CD14-positive monocyte (primary cell): ENCODE data around the gene ZNF585A. TPM values are rescaled to one million over a fixed set of nuclear protein-coding genes. Genes with fewer than 3 reads are reported as not detected.

Source experiments
- DNase-seq, 3 donors: peaks; one replicate each; pipeline ENCODE4 v3.0.0-alpha.2; 2011 to 2022
- H2AFZ ChIP-seq: 2 replicates; pipeline ENCODE4 v1.6.0; 2012; ENCODE audit warnings: mild to moderate bottlenecking, low read depth, low read length, inconsistent platforms; ENCODE audit not compliant: insufficient read depth, poor library complexity, severe bottlenecking
- H3K27ac ChIP-seq, 2 donors: 1 replicate in 1 of 2; 2 replicates in 1 of 2; pipeline ENCODE4 v1.5.1; 2012 to 2013; ENCODE audit warnings: low read length in 2 of 2, control low read depth in 1 of 2, inconsistent platforms in 1 of 2, low read depth in 1 of 2, mild to moderate bottlenecking in 1 of 2
- H3K27me3 ChIP-seq, 2 donors: one replicate each; pipeline versions ENCODE4 v1.6.0 to v1.6.1; 2011 to 2013; ENCODE audit warnings: low read length in 2 of 2; ENCODE audit not compliant: control insufficient read depth in 2 of 2, insufficient read depth in 2 of 2
- H3K36me3 ChIP-seq, 2 donors: replicated peaks in 1 of 2; 1 replicate in 1 of 2; 2 replicates in 1 of 2; pipeline versions ENCODE4 v1.5.1 to v1.6.1; 2012 to 2013; ENCODE audit warnings: low read length in 2 of 2, control low read depth in 1 of 2, inconsistent platforms in 1 of 2, mild to moderate bottlenecking in 1 of 2; ENCODE audit not compliant: insufficient read depth in 2 of 2, control insufficient read depth in 1 of 2
- H3K4me1 ChIP-seq, 2 donors: 1 replicate in 1 of 2; 2 replicates in 1 of 2; pipeline versions ENCODE4 v1.5.1 to v1.6.1; 2012 to 2013; ENCODE audit warnings: low read length in 2 of 2, control low read depth in 1 of 2, inconsistent platforms in 1 of 2, mild to moderate bottlenecking in 1 of 2, moderate library complexity in 1 of 2; ENCODE audit not compliant: insufficient read depth in 2 of 2, control insufficient read depth in 1 of 2
- H3K4me2 ChIP-seq: replicated peaks from 2 replicates; pipeline ENCODE3; 2012; ENCODE audit warnings: low read length, moderate library complexity, mild to moderate bottlenecking; ENCODE audit not compliant: poor library complexity, severe bottlenecking; ENCODE audit errors: extremely low read depth
- H3K4me3 ChIP-seq, 3 experiments: fragments of 200-600 bp in 1 of 3; sonication (generic) in 1 of 3; replicated peaks in 1 of 3; 1 replicate in 2 of 3; 2 replicates in 1 of 3; pipeline ENCODE4 v1.5.1; 2011 to 2013; ENCODE audit warnings: low read length in 3 of 3, mild to moderate bottlenecking in 3 of 3, control low read depth in 2 of 3, low read depth in 2 of 3, inconsistent platforms in 1 of 3, moderate library complexity in 1 of 3
- H3K79me2 ChIP-seq: 2 replicates; pipeline ENCODE4 v1.6.0; 2012; ENCODE audit warnings: mild to moderate bottlenecking, control low read depth, inconsistent platforms, low read length, moderate library complexity; ENCODE audit not compliant: insufficient read depth
- H3K9ac ChIP-seq: 2 replicates; pipeline ENCODE4 v1.6.0; 2017; ENCODE audit warnings: low read length, mild to moderate bottlenecking; ENCODE audit not compliant: insufficient read depth, poor library complexity, severe bottlenecking
- H3K9me3 ChIP-seq, 2 donors: replicated peaks in 1 of 2; 1 replicate in 1 of 2; 2 replicates in 1 of 2; pipeline versions ENCODE4 v1.5.1 to v1.6.1; 2012 to 2013; ENCODE audit warnings: low read length in 2 of 2, control low read depth in 1 of 2; ENCODE audit not compliant: control insufficient read depth in 1 of 2, insufficient read depth in 1 of 2
- H4K20me1 ChIP-seq: 2 replicates; pipeline ENCODE4 v1.6.0; 2012; ENCODE audit warnings: mild to moderate bottlenecking, low read length, control low read depth, moderate library complexity; ENCODE audit not compliant: insufficient read depth
- H3K27ac Mint-ChIP-seq, 7 donors: one replicate each; pipeline ENCODE4 v1.8.0; 2020; ENCODE audit warnings: mild to moderate bottlenecking in 7 of 7, mixed read lengths in 7 of 7, moderate library complexity in 6 of 7, inconsistent platforms in 2 of 7
- H3K27me3 Mint-ChIP-seq, 3 donors: one replicate each; pipeline ENCODE4 v1.8.0; 2021 to 2022; ENCODE audit warnings: low read depth in 3 of 3, mild to moderate bottlenecking in 3 of 3, mixed read lengths in 3 of 3, moderate library complexity in 3 of 3, inconsistent platforms in 1 of 3
- H3K36me3 Mint-ChIP-seq, 2 donors: one replicate each; pipeline ENCODE4 v1.8.0; 2020; ENCODE audit warnings: mixed read lengths in 2 of 2, inconsistent platforms in 1 of 2, mild to moderate bottlenecking in 1 of 2
- H3K4me1 Mint-ChIP-seq: one replicate; pipeline ENCODE4 v1.8.0; 2020; ENCODE audit warnings: mild to moderate bottlenecking, mixed read lengths
- H3K4me3 Mint-ChIP-seq, 2 donors: one replicate each; pipeline ENCODE4 v1.8.0; 2020; ENCODE audit warnings: mild to moderate bottlenecking in 2 of 2, mixed read lengths in 2 of 2, moderate library complexity in 1 of 2
- H3K9me3 Mint-ChIP-seq, 7 donors: one replicate each; pipeline ENCODE4 v1.8.0; 2020 to 2022; ENCODE audit warnings: mixed read lengths in 7 of 7, mild to moderate bottlenecking in 6 of 7, moderate library complexity in 6 of 7, inconsistent platforms in 2 of 7
- CTCF ChIP-seq: fragments of 200-600 bp; IDR thresholded peaks from one replicate; pipeline ENCODE4 v1.8.0; 2022; ENCODE audit warnings: antibody characterized with exemption, mild to moderate bottlenecking
- WGBS: methylation state at CpG from one replicate; pipeline ENCODE4 v1.1.5; 2013; ENCODE audit warnings: missing lambda C conversion rate; ENCODE audit not compliant: insufficient coverage; 5-methylcytosine and 5-hydroxymethylcytosine counted together
- intact Hi-C, 2 donors: fragments of 100-400 bp; cut with micrococcal nuclease; formaldehyde crosslinking; loops; one replicate each; pipeline versions ENCODE4 v1.15.0 to v1.15.1; 2023
- polyA minus RNA-seq: library from RNA; depleted of rRNA, polyadenylated mRNA; stranded (reverse); fragments of >200 nt; gene quantifications from 2 replicates; pipeline ENCODE4 v1.2.3, GENCODE V29; 2012
- polyA plus RNA-seq, 3 donors: library from polyadenylated mRNA; depleted of rRNA in 1 of 3; unstranded in 2 of 3; stranded (reverse) in 1 of 3; fragments of 300-500 nt in 2 of 3; fragments of >200 nt in 1 of 3; fragmentation: Illumina TruSeq in 2 of 3; gene quantifications; 1 replicate in 2 of 3; 2 replicates in 1 of 3; pipeline ENCODE4 v1.2.3, GENCODE V29; 2012 to 2021
- total RNA-seq, 12 experiments: library from RNA in 1 of 12; stranded (reverse) in 1 of 12; fragments of 120-200 nt in 1 of 12; gene quantifications; one replicate each; pipeline ENCODE4 v1.2.4 and lab custom pipeline; 2013 to 2026; ENCODE audit warnings: mixed read lengths in 6 of 12, inconsistent platforms in 1 of 12

Gene ZNF585A
- total RNA-seq (2013), result 17.8 TPM
- polyA plus RNA-seq (10 to 100 TPM in 2 of 3 donors, 1 to 10 TPM in 1; 6.4 to 25.5 (median 23.2) TPM), polyA minus RNA-seq (3.3 and 6.5 TPM in 2 replicates), total RNA-seq (lab: John Stamatoyannopoulos, UW) (1.1 to 5.8 (median 2.1) reads per million in 11 experiments)

- H4K20me1 ChIP-seq, result no peaks in the 10 kb centered on the region
- peaks cover 5 to 17% of the 10 kb centered on the region in 2 donors for H3K4me1 ChIP-seq
- H3K79me2 ChIP-seq, result no peaks in the 10 kb centered on the region
- H2AFZ ChIP-seq, result peak within 1 kb of the TSS; percentile 100
- intact Hi-C loops, result loop anchor here (1.0 to 10.0 kb wide), 9 partner anchors 38 to 1428 kb away; partner anchors contain the start of genes ZNF345 (in 2 of the 2), ZNF420 (in 2 of the 2), IGFLR1 (in 1 of the 2) and LIN37 (in 1 of the 2)
- DNase-seq, result peak; percentile 94 to 98 (median 97)
- H3K9ac ChIP-seq, result peak within 1 kb of the TSS; percentile 76
- H3K27me3 ChIP-seq, result no peaks in the 10 kb centered on the region
- peak within 1 kb of the TSS; percentile 46 to 87 for H3K27ac ChIP-seq
- Mint-ChIP-seq H3K36me3 (peaks cover 25 to 33% of the 10 kb centered on the region in 2 donors), H3K4me3 (no peak within 1 kb of the TSS), H3K9me3 (peaks cover 32 to 72% (median 50%) of the 10 kb centered on the region in 7 donors), H3K4me1 (no peaks in the 10 kb centered on the region), H3K27me3 (peaks cover 0 to 1% (median 0%) of the 10 kb centered on the region in 3 donors), H3K27ac (no peak within 1 kb of the TSS)
- H3K9me3 ChIP-seq, result peaks cover 46 to 66% of the 10 kb centered on the region in 2 donors
- no peak for TF ChIP-seq CTCF
- H3K36me3 ChIP-seq, result peaks cover 20 to 27% of the 10 kb centered on the region in 2 donors
- 1% methylated on average over 24 of the region's 30 CpGs for WGBS
- H3K4me2 ChIP-seq, result peak within 1 kb of the TSS; percentile 88
- H3K4me3 ChIP-seq, result peak within 1 kb of the TSS; percentile 70 to 100 (median 98)
Measured at GRCh38 chr19:37172368-37173366, at the start of gene ZNF585A. Gene ZNF585A (minus strand): TSS chr19:37172695. CDS start chr19:37169910, 2,785 bp downstream.

GRCh38 chr19:37221136-37221535 lies 48.6 kb upstream of the ZNF585A start:
- no peak for DNase-seq
- Histone ChIP-seq H3K9me3 (peaks cover 53% of the 10 kb centered on the region in 2 donors), H3K4me3 (no peak overlapping the region), H3K27ac (no peak overlapping the region), H3K4me1 (peaks cover 10 to 16% of the 10 kb centered on the region in 2 donors), H3K4me2 (no peak overlapping the region), H3K36me3 (peaks cover 14 to 71% of the 10 kb centered on the region in 2 donors), H4K20me1 (no peaks in the 10 kb centered on the region), H3K9ac (no peak overlapping the region), H3K27me3 (no peaks in the 10 kb centered on the region), H3K79me2 (peaks cover 46% of the 10 kb centered on the region), H2AFZ (no peak overlapping the region)
- H3K4me1 Mint-ChIP-seq, result peaks cover 16% of the 10 kb centered on the region
- H3K4me3 Mint-ChIP-seq, result no peak overlapping the region
- intact Hi-C loops, result no loop called here
- peaks cover 0 to 4% (median 2%) of the 10 kb centered on the region in 3 donors for H3K27me3 Mint-ChIP-seq
- WGBS, result no CpG with 5 or more reads among the region's 2 CpGs
- H3K36me3 Mint-ChIP-seq, result peaks cover 31 to 52% of the 10 kb centered on the region in 2 donors
- H3K9me3 Mint-ChIP-seq, result peaks cover 21 to 64% (median 56%) of the 10 kb centered on the region in 7 donors
- no peak overlapping the region for H3K27ac Mint-ChIP-seq
- no peak for TF ChIP-seq CTCF
